ENCODE data around the gene ZNF770.
A peak's percentile ranks its signal among the peaks of the same experiment; 100 is the strongest.

Gene ZNF770, protein sequence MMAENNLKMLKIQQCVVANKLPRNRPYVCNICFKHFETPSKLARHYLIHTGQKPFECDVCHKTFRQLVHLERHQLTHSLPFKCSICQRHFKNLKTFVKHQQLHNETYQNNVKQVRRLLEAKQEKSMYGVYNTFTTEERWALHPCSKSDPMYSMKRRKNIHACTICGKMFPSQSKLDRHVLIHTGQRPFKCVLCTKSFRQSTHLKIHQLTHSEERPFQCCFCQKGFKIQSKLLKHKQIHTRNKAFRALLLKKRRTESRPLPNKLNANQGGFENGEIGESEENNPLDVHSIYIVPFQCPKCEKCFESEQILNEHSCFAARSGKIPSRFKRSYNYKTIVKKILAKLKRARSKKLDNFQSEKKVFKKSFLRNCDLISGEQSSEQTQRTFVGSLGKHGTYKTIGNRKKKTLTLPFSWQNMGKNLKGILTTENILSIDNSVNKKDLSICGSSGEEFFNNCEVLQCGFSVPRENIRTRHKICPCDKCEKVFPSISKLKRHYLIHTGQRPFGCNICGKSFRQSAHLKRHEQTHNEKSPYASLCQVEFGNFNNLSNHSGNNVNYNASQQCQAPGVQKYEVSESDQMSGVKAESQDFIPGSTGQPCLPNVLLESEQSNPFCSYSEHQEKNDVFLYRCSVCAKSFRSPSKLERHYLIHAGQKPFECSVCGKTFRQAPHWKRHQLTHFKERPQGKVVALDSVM

DNA sequence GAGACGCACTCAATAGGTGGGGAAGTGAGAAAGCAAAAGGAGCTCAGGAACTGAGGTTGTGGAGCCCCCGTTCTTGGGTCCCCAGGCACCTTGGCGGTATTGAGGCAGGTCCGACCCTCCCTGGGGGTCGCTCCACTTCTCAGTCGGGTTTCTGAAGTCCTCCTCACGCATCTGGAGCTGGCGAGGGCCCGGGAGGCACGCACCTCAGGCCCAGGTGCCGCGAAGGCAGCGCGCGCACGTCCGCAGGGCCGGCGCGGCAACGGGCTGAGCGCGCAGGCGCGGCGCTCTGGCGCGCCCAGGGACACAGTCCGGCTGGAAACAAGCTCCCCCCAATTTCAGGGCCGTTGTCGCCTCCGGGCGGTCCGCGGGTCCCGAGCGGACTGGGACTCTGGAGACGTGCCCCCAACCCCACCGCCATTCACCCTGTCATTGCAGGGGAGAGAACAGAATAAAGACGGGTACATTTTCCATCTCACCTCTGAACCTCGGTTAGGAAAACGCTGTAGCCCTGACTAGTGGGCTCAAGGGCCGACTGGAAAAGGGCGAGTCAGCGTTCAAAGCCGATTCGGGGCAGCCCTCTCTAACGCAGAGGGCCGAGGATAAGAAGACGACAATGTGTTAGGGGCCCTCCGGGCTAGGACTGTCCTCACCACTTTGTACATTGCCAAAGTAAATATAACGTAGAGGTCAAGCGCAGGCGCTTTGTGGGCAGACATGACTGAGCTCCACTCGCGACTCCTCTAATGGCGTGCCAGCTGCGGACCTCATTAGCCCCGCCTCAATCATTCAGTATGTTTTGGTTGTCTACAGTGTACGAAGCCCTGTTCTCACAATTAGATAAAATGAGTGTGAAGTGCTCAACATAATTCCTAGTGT, at the start of gene ZNF770:
ZNF770 (minus strand) TSS at position 261 of the 876 bp plus-strand sequence. CDS start 4,853 bp downstream, outside the sequence.
- Histone ChIP-seq H3K27me3 (replicated peaks; ENCODE audit: insufficient read depth, low read length) (no peaks in the 10 kb centered on the region), H3F3A (ENCODE audit: insufficient read depth, low read length) (no peaks in the 10 kb centered on the region), H2AFZ (ENCODE audit: low read length) (peak within 1 kb of the TSS; percentile 99), H3K27ac (ENCODE audit: low read length) (peak within 1 kb of the TSS; percentile 81), H3K4me3 (ENCODE audit: low read length) (peak within 1 kb of the TSS; percentile 93), H4K20me1 (ENCODE audit: insufficient read depth, low read length) (no peaks in the 10 kb centered on the region), H3K79me2 (ENCODE audit: low read length) (peaks cover 46% of the 10 kb centered on the region), H3K36me3 (replicated peaks; ENCODE audit: insufficient read depth, low read length) (peaks cover 4% of the 10 kb centered on the region; the same call in 1 of the 2 replicates), H3K9me3 (replicated peaks; ENCODE audit: insufficient read depth, low read length) (no peaks in the 10 kb centered on the region), H3K9ac (ENCODE audit: low read length) (peak within 1 kb of the TSS; percentile 96), H3K9me2 (replicated peaks; ENCODE audit: insufficient read depth, low read length) (no peaks in the 10 kb centered on the region), H3K4me1 (ENCODE audit: low read length) (peaks cover 24% of the 10 kb centered on the region), H3K4me2 (ENCODE audit: low read depth, low read length) (peak within 1 kb of the TSS; percentile 96)
- no peak for TF ChIP-seq EZH2phosphoT487 (IDR thresholded peaks at IDR 0.05; ENCODE audit: low read length)
- DNase-seq = peak; percentile 81

DNA sequence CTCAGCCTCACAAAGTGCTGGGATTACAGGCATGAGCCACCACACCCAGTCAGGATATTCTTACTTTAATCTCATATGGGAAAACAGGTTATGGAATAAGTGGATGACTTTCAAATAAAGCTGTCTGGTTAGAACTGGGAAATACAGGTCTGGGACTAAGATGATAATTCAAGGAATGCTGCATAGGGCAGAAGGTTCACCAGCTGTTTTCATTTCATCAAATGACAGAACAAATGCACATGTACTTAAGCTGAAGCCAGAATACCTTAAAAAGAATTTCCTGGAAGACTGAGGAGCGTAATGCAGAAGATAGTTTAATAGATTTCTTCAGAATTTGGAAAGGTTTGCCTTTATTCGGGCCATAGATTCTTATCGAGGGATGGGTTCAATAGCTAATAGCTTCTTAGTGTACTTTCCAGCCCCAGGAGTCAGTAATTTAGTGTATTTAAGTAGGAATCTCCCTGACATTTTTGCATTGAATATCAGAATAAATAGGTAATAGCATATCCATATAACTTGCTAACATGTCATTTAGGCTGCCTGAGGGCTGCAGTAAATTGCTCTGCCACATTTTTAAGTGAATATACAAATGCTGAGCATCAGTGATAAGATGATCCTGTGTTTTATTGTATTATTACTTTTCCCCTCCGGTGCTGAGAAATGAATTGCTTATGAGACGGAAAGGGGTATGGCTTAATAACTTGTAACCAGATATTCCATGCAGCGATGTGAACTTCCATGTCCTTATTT, 40.3 kb upstream of the ZNF770 start:
- Histone ChIP-seq H2AFZ (ENCODE audit: low read length) (no peak overlapping the region), H3K27me3 (replicated peaks; ENCODE audit: insufficient read depth, low read length) (no peaks in the 10 kb centered on the region), H3F3A (ENCODE audit: insufficient read depth, low read length) (no peaks in the 10 kb centered on the region), H3K9ac (ENCODE audit: low read length) (no peak overlapping the region), H3K79me2 (ENCODE audit: low read length) (no peaks in the 10 kb centered on the region), H3K4me3 (ENCODE audit: low read length) (no peak overlapping the region), H3K9me2 (replicated peaks; ENCODE audit: insufficient read depth, low read length) (no peaks in the 10 kb centered on the region), H4K20me1 (ENCODE audit: insufficient read depth, low read length) (no peaks in the 10 kb centered on the region), H3K36me3 (replicated peaks; ENCODE audit: insufficient read depth, low read length) (no peaks in the 10 kb centered on the region), H3K4me2 (ENCODE audit: low read depth, low read length) (no peak overlapping the region), H3K9me3 (replicated peaks; ENCODE audit: insufficient read depth, low read length) (no peaks in the 10 kb centered on the region), H3K4me1 (ENCODE audit: low read length) (no peaks in the 10 kb centered on the region), H3K27ac (ENCODE audit: low read length) (no peak overlapping the region)
- TF ChIP-seq EZH2phosphoT487 (IDR thresholded peaks at IDR 0.05; ENCODE audit: low read length) (no peak), EZH2 (optimal IDR thresholded peaks at IDR 0.05; ENCODE audit: low read depth, low read length) (no peak)
- TF ChIP-seq, protein P1, sequence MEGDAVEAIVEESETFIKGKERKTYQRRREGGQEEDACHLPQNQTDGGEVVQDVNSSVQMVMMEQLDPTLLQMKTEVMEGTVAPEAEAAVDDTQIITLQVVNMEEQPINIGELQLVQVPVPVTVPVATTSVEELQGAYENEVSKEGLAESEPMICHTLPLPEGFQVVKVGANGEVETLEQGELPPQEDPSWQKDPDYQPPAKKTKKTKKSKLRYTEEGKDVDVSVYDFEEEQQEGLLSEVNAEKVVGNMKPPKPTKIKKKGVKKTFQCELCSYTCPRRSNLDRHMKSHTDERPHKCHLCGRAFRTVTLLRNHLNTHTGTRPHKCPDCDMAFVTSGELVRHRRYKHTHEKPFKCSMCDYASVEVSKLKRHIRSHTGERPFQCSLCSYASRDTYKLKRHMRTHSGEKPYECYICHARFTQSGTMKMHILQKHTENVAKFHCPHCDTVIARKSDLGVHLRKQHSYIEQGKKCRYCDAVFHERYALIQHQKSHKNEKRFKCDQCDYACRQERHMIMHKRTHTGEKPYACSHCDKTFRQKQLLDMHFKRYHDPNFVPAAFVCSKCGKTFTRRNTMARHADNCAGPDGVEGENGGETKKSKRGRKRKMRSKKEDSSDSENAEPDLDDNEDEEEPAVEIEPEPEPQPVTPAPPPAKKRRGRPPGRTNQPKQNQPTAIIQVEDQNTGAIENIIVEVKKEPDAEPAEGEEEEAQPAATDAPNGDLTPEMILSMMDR (IDR thresholded peaks at IDR 0.05; ENCODE audit: low read length) = no peak
- DNase-seq = no peak

DNA sequence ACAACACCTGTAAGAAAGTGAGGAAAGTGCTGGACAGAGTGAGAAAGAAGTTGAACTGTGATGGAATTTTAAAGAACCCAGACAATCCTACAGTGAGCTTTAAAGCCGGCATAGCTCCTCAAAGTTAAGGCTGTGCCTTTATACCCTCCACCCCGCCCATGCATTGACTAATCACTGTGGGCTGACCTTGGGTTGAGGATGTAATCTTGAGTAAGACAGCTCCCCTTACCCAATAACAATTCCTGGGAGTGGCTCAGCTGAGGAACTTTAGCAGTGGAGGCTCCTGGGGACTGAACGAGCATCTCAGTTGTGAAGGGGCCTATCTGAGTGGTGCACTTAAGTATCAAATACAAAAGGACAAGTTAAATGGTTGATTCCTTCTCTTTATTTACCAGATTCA, 35.7 kb upstream of the ZNF770 start:
- H4K20me1 ChIP-seq (ENCODE audit: insufficient read depth, low read length) = no peaks in the 10 kb centered on the region
- no peaks in the 10 kb centered on the region for H3K9me2 ChIP-seq (replicated peaks; ENCODE audit: insufficient read depth, low read length)
- H3K27me3 ChIP-seq (replicated peaks; ENCODE audit: insufficient read depth, low read length) = no peaks in the 10 kb centered on the region
- no peak overlapping the region for H3K27ac ChIP-seq (ENCODE audit: low read length)
- no peaks in the 10 kb centered on the region for H3K79me2 ChIP-seq (ENCODE audit: low read length)
- no peaks in the 10 kb centered on the region for H3K9me3 ChIP-seq (replicated peaks; ENCODE audit: insufficient read depth, low read length)
- H3K4me3 ChIP-seq (ENCODE audit: low read length) = no peak overlapping the region
- no peaks in the 10 kb centered on the region for H3K4me1 ChIP-seq (ENCODE audit: low read length)
- DNase-seq = no peak
- H3F3A ChIP-seq (ENCODE audit: insufficient read depth, low read length) = no peaks in the 10 kb centered on the region
- no peak overlapping the region for H3K9ac ChIP-seq (ENCODE audit: low read length)
- H3K4me2 ChIP-seq (ENCODE audit: low read depth, low read length) = no peak overlapping the region
- no peak overlapping the region for H2AFZ ChIP-seq (ENCODE audit: low read length)
- no peak for TF ChIP-seq EZH2phosphoT487 (IDR thresholded peaks at IDR 0.05; ENCODE audit: low read length)
- no peaks in the 10 kb centered on the region for H3K36me3 ChIP-seq (replicated peaks; ENCODE audit: insufficient read depth, low read length)
